Transverse colon (tissue), 4 donors: ENCODE measurements around the gene FBXO15. TPM values are rescaled to one million over a fixed set of nuclear protein-coding genes. Genes with fewer than 3 reads are reported as not detected.

ENCODE experiments used
- DNase-seq: peaks from one replicate; pipeline ENCODE4 v3.0.0-alpha.2; 2019
- H3K27ac ChIP-seq, 4 donors: fragments of 200-600 bp; sonication (generic); 2 replicates each; pipeline ENCODE4 v1.5.1; 2016 to 2018; ENCODE audit warnings: inconsistent platforms in 4 of 4
- H3K27me3 ChIP-seq: fragments of 200-600 bp; sonication (generic); 2 replicates; pipeline ENCODE4 v1.5.1; 2017; ENCODE audit warnings: inconsistent platforms
- H3K36me3 ChIP-seq, 4 donors: fragments of 200-600 bp; sonication (generic); 2 replicates each; pipeline ENCODE4 v1.5.1; 2017 to 2019; ENCODE audit warnings: inconsistent platforms in 4 of 4
- H3K4me1 ChIP-seq, 4 donors: fragments of 200-600 bp; sonication (generic); 2 replicates each; pipeline ENCODE4 v1.5.1; 2017 to 2020; ENCODE audit warnings: inconsistent platforms in 4 of 4
- H3K4me3 ChIP-seq, 4 donors: fragments of 200-600 bp; sonication (generic); 1 replicate in 1 of 4; 2 replicates in 3 of 4; pipeline versions ENCODE4 v1.5.1 to v1.6.1; 2017 to 2019; ENCODE audit warnings: inconsistent platforms in 4 of 4
- H3K9me3 ChIP-seq, 2 donors: fragments of 200-600 bp; sonication (generic); 2 replicates each; pipeline ENCODE4 v1.5.1; 2017 to 2019; ENCODE audit warnings: inconsistent platforms in 2 of 2
- EP300 ChIP-seq: sonication (generic); formaldehyde crosslinking; IDR thresholded peaks from one replicate; pipeline ENCODE4 v1.6.1; 2017; ENCODE audit warnings: antibody characterized with exemption, low read depth
- POLR2A ChIP-seq: fragments of 450-650 bp; IDR thresholded peaks from one replicate; pipeline ENCODE4 v1.6.1; 2016; ENCODE audit warnings: antibody characterized with exemption, mild to moderate bottlenecking, moderate library complexity
- POLR2AphosphoS5 ChIP-seq, 3 donors: sonication (generic); formaldehyde crosslinking; IDR thresholded peaks; one replicate each; pipeline ENCODE4 v1.6.1; 2016; ENCODE audit warnings: antibody characterized with exemption in 3 of 3
- WGBS, 2 donors: methylation state at CpG; one replicate each; pipeline ENCODE4 v1.1.5; 2018; ENCODE audit warnings: low coverage in 1 of 2; 5-methylcytosine and 5-hydroxymethylcytosine counted together
- in situ Hi-C, 4 donors: fragments of 200-750 bp; cut with MboI; loops; one replicate each; pipeline versions ENCODE4 v1.15.0 to v1.15.1; 2017; ENCODE audit warnings: low sequenced_read_pairs in 3 of 4, low pct_ligation_motif_present in 1 of 4, low pct_unique_long_range_greater_than_20kb in 1 of 4
- intact Hi-C: fragments of 100-400 bp; cut with DNase I; formaldehyde crosslinking; loops from one replicate; pipeline ENCODE4 v1.15.1; 2023; ENCODE audit warnings: low total_unique reads
- total RNA-seq, 4 donors: library from RNA; depleted of rRNA; stranded (reverse); fragments of >200 nt; gene quantifications; one replicate each; pipeline ENCODE4 v1.1.0, GENCODE V29; 2016
- TF ChIP-seq, protein P1 (sequence below), 5 experiments: fragments of 200-600 bp in 3 of 5; fragments of 450-650 bp in 2 of 5; sonication (generic) in 3 of 5; IDR thresholded peaks; 1 replicate in 2 of 5; 2 replicates in 3 of 5; pipeline ENCODE4 v1.5.1; 2016 to 2017; ENCODE audit warnings: antibody characterized with exemption in 5 of 5, inconsistent platforms in 3 of 5, mild to moderate bottlenecking in 2 of 5, moderate library complexity in 1 of 5

Gene FBXO15
- total RNA-seq, 4 donors from 2014 or later, result 0.14 to 0.64 TPM; not detected in 2

- WGBS, 2 donors, result 90% methylated on average over 1 of the region's 1 CpG; no CpG with 5 or more reads in 1 of the 2 donors
- no peak overlapping the region for H3K4me3 ChIP-seq
- peaks cover 25% of the 10 kb centered on the region for H3K27me3 ChIP-seq
- H3K27ac ChIP-seq, result no peak overlapping the region
- in situ Hi-C loops, result loop anchor here in 1 of 4 donors (25.0 kb wide), 1 partner anchor 383 kb away; no protein-coding TSS in a partner anchor
- no peaks in the 10 kb centered on the region for H3K4me1 ChIP-seq
- no peaks in the 10 kb centered on the region for H3K36me3 ChIP-seq
- intact Hi-C loops, result no loop called here
- no peaks in the 10 kb centered on the region for H3K9me3 ChIP-seq
- TF ChIP-seq, protein P1, sequence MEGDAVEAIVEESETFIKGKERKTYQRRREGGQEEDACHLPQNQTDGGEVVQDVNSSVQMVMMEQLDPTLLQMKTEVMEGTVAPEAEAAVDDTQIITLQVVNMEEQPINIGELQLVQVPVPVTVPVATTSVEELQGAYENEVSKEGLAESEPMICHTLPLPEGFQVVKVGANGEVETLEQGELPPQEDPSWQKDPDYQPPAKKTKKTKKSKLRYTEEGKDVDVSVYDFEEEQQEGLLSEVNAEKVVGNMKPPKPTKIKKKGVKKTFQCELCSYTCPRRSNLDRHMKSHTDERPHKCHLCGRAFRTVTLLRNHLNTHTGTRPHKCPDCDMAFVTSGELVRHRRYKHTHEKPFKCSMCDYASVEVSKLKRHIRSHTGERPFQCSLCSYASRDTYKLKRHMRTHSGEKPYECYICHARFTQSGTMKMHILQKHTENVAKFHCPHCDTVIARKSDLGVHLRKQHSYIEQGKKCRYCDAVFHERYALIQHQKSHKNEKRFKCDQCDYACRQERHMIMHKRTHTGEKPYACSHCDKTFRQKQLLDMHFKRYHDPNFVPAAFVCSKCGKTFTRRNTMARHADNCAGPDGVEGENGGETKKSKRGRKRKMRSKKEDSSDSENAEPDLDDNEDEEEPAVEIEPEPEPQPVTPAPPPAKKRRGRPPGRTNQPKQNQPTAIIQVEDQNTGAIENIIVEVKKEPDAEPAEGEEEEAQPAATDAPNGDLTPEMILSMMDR (IDR thresholded peaks at IDR 0.05), result no peak
- no peak for TF ChIP-seq POLR2AphosphoS5 (IDR thresholded peaks at IDR 0.05)
- no peak for TF ChIP-seq POLR2A
- DNase-seq, result no peak
Observed at GRCh38 chr18:74178884-74179283, 31.2 kb upstream of the FBXO15 start.

GRCh38 chr18:74175658-74176057 is 28.0 kb upstream of the FBXO15 start:
- Histone ChIP-seq H3K4me1 (peaks cover 0 to 6% (median 0%) of the 10 kb centered on the region in 4 donors), H3K27me3 (peaks cover 34% of the 10 kb centered on the region), H3K9me3 (no peaks in the 10 kb centered on the region), H3K4me3 (no peak overlapping the region), H3K36me3 (no peaks in the 10 kb centered on the region), H3K27ac (no peak overlapping the region)
- WGBS, 2 donors, result 17 to 36% methylated on average over 6 of the region's 6 CpGs
- intact Hi-C loops, result no loop called here
- no peak for DNase-seq
- TF ChIP-seq POLR2A, result no peak
- TF ChIP-seq EP300, result no peak
- TF ChIP-seq POLR2AphosphoS5 (IDR thresholded peaks at IDR 0.05), result no peak
- TF ChIP-seq, protein P1 (IDR thresholded peaks at IDR 0.05), result no peak
- in situ Hi-C loops, result loop anchor here in 1 of 4 donors (25.0 kb wide), 1 partner anchor 387 kb away; no protein-coding TSS in a partner anchor

GRCh38 chr18:74173434-74173750 is 25.8 kb upstream of the FBXO15 start:
- intact Hi-C loops, result no loop called here
- Histone ChIP-seq H3K4me1 (peaks cover 0 to 6% (median 0%) of the 10 kb centered on the region in 4 donors), H3K9me3 (no peaks in the 10 kb centered on the region), H3K4me3 (no peak overlapping the region), H3K27ac (no peak overlapping the region), H3K27me3 (peaks cover 34% of the 10 kb centered on the region), H3K36me3 (no peaks in the 10 kb centered on the region)
- WGBS, 2 donors, result 88 to 91% methylated on average over 3 to 11 of the region's 11 CpGs
- no peak for DNase-seq
- in situ Hi-C loops, result no loop called here
- TF ChIP-seq, protein P1 (IDR thresholded peaks at IDR 0.05), result no peak
- TF ChIP-seq EP300 (no peak), POLR2A (no peak), POLR2AphosphoS5 (IDR thresholded peaks at IDR 0.05) (no peak)

- peaks cover 34% of the 10 kb centered on the region for H3K27me3 ChIP-seq
- H3K27ac ChIP-seq, result no peak overlapping the region
- H3K36me3 ChIP-seq, result no peaks in the 10 kb centered on the region
- DNase-seq, result no peak
- H3K9me3 ChIP-seq, result no peaks in the 10 kb centered on the region
- TF ChIP-seq POLR2A, result no peak
- no peak for TF ChIP-seq EP300
- TF ChIP-seq, protein P1 (IDR thresholded peaks at IDR 0.05), result no peak
- TF ChIP-seq POLR2AphosphoS5 (IDR thresholded peaks at IDR 0.05), result no peak
- intact Hi-C loops (no loop called here), in situ Hi-C loops (no loop called here)
- H3K4me3 ChIP-seq, result peak overlapping the region in 1 of 4 donors; percentile 29
- WGBS, 2 donors, result 78 to 81% methylated on average over 9 to 27 of the region's 27 CpGs
- peaks cover 0 to 6% (median 0%) of the 10 kb centered on the region in 4 donors for H3K4me1 ChIP-seq
Observed at GRCh38 chr18:74172697-74173433, 25.2 kb upstream of the FBXO15 start.
